ENCODE measurements around the gene NIPA2. TPM values are rescaled to one million over a fixed set of nuclear protein-coding genes. Genes with fewer than 3 reads are reported as not detected.
"Not testable (repeated sequence)": the region's sequence is repeated elsewhere in the genome, so short reads cannot be mapped to it uniquely, and the experiment has no call there.

The NIPA2 gene
- total RNA-seq, 1 donor from 2014 or later: 98.8 TPM

- ATAC-seq (ENCODE audit: low read depth): no peak
- ChIA-PET POLR2A (interaction anchor here (0.6 to 1.8 kb wide), 4 partner anchors 8 to 44 kb away, joined by 3 to 9 read pairs (median 5); partner anchors contain the start of gene NIPA1), CTCF (no interaction called here)
- H3K4me1 Mint-ChIP-seq: peaks cover 68% of the 10 kb centered on the region
- peak overlapping the region; percentile 91 for H3K27ac Mint-ChIP-seq
- intact Hi-C loops (cut with micrococcal nuclease): loop anchor here (1.0 to 2.0 kb wide), 2 partner anchors 10 to 15 kb away; partner anchors contain the start of gene NIPA1
- peaks cover 2% of the 10 kb centered on the region for H3K36me3 Mint-ChIP-seq (ENCODE audit: low read depth)
- no peak for TF ChIP-seq CTCF (IDR thresholded peaks at IDR 0.05)
- H3K27me3 Mint-ChIP-seq: no peaks in the 10 kb centered on the region
- no peak overlapping the region for H3K4me3 Mint-ChIP-seq
- no peak for DNase-seq
- H3K9me3 Mint-ChIP-seq: no peaks in the 10 kb centered on the region
These were observed 42.4 kb upstream of the NIPA2 start for GRCh38 chr15:22796079-22796478.

GRCh38 chr15:22799902-22800301, 38.6 kb upstream of the NIPA2 start:
- Mint-ChIP-seq H3K4me1 (peaks cover 53% of the 10 kb centered on the region), H3K27me3 (no peaks in the 10 kb centered on the region), H3K27ac (peak overlapping the region; percentile 50), H3K36me3 (ENCODE audit: low read depth) (peaks cover 2% of the 10 kb centered on the region), H3K9me3 (no peaks in the 10 kb centered on the region), H3K4me3 (no peak overlapping the region)
- intact Hi-C loops (cut with micrococcal nuclease): no loop called here
- ChIA-PET CTCF (no interaction called here), POLR2A (no interaction called here)
- TF ChIP-seq CTCF (IDR thresholded peaks at IDR 0.05): no peak
- DNase-seq (no peak), ATAC-seq (ENCODE audit: low read depth) (no peak)

- intact Hi-C loops (cut with micrococcal nuclease); DNase-seq; H3K27ac Mint-ChIP-seq; ATAC-seq (ENCODE audit: low read depth); H3K9me3 Mint-ChIP-seq; CTCF ChIA-PET; H3K4me3 Mint-ChIP-seq; H3K27me3 Mint-ChIP-seq; POLR2A ChIA-PET; H3K36me3 Mint-ChIP-seq (ENCODE audit: low read depth): not testable (repeated sequence)
- H3K4me1 Mint-ChIP-seq: peaks cover 29% of the 10 kb centered on the region
These were observed 35.5 kb upstream of the NIPA2 start for GRCh38 chr15:22803006-22803405.

GRCh38 chr15:22806156-22806555, 32.3 kb upstream of the NIPA2 start:
- H3K4me1 Mint-ChIP-seq: peaks cover 27% of the 10 kb centered on the region
- no peak overlapping the region for H3K4me3 Mint-ChIP-seq
- ATAC-seq (ENCODE audit: low read depth): no peak
- H3K27ac Mint-ChIP-seq: no peak overlapping the region
- ChIA-PET POLR2A (no interaction called here), CTCF (no interaction called here)
- no peak for DNase-seq
- intact Hi-C loops (cut with micrococcal nuclease): no loop called here
- H3K27me3 Mint-ChIP-seq: no peaks in the 10 kb centered on the region
- H3K36me3 Mint-ChIP-seq (ENCODE audit: low read depth): no peaks in the 10 kb centered on the region
- H3K9me3 Mint-ChIP-seq: no peaks in the 10 kb centered on the region
- no peak for TF ChIP-seq CTCF (IDR thresholded peaks at IDR 0.05)

GRCh38 chr15:22806664-22807063, 31.8 kb upstream of the NIPA2 start:
- intact Hi-C loops (cut with micrococcal nuclease): no loop called here
- DNase-seq (no peak), ATAC-seq (ENCODE audit: low read depth) (no peak)
- H3K4me3 Mint-ChIP-seq: no peak overlapping the region
- ChIA-PET CTCF (no interaction called here), POLR2A (no interaction called here)
- no peaks in the 10 kb centered on the region for H3K9me3 Mint-ChIP-seq
- H3K36me3 Mint-ChIP-seq (ENCODE audit: low read depth): peaks cover 1% of the 10 kb centered on the region
- H3K27me3 Mint-ChIP-seq: no peaks in the 10 kb centered on the region
- TF ChIP-seq CTCF (IDR thresholded peaks at IDR 0.05): no peak
- H3K4me1 Mint-ChIP-seq: peaks cover 23% of the 10 kb centered on the region
- H3K27ac Mint-ChIP-seq: peak overlapping the region; percentile 18

GRCh38 chr15:22807831-22808230, 30.6 kb upstream of the NIPA2 start:
- H3K4me3 Mint-ChIP-seq; H3K27ac Mint-ChIP-seq; intact Hi-C loops (cut with micrococcal nuclease); H3K27me3 Mint-ChIP-seq; H3K36me3 Mint-ChIP-seq (ENCODE audit: low read depth); CTCF ChIA-PET; DNase-seq; POLR2A ChIA-PET; ATAC-seq (ENCODE audit: low read depth); H3K9me3 Mint-ChIP-seq: not testable (repeated sequence)
- H3K4me1 Mint-ChIP-seq: peaks cover 13% of the 10 kb centered on the region
